KBM-7 (cell line): ENCODE measurements around the gene RNU6-7.

ENCODE experiments used
- DNase-seq: peaks from one replicate; pipeline ENCODE4 v3.0.0-alpha.2; 2015
- in situ Hi-C: fragments of 300-500 bp; cut with MboI; formaldehyde crosslinking; loops from 2 replicates; pipeline ENCODE4 v1.14.3; 2020; ENCODE audit warnings: low sequenced_read_pairs, low pct_unique_long_range_greater_than_20kb, mixed read lengths

RNU6-7 gene

GRCh38 chr14:32201816-32202490 lies at the start of gene RNU6-7:
TSS of gene RNU6-7 (plus strand) at chr14:32202045.
- peak; percentile 69 for DNase-seq
- in situ Hi-C loops: no loop called here

- DNase-seq: no peak
- in situ Hi-C loops: no loop called here
Measured at GRCh38 chr14:32166029-32166428, 35.8 kb upstream of the RNU6-7 start.

GRCh38 chr14:32166924-32167323 lies 34.9 kb upstream of the RNU6-7 start:
- DNase-seq: no peak
- in situ Hi-C loops: no loop called here

- in situ Hi-C loops: no loop called here
- DNase-seq: no peak
Measured at GRCh38 chr14:32167907-32168306, 33.9 kb upstream of the RNU6-7 start.

DNA sequence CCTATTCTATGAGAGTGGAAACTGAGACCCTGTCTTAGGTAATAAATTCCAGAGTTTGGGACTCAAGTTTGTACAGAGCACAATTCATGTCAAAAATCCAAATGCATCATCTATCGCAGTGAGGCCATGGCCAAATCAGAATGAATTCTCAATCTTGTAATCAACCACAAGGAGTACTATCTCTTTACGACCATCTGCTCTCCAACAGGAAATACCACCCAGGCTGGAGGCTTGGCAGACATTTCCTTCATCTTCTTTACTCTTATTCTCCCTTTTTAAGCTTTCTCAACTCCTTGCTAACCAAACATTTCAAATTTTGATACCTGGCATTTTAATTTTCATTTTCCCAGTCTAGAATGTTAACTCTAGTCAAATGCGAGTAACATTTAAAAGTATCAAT lies 32.7 kb upstream of the RNU6-7 start:
- DNase-seq: peak; percentile 65
- in situ Hi-C loops: no loop called here

DNA sequence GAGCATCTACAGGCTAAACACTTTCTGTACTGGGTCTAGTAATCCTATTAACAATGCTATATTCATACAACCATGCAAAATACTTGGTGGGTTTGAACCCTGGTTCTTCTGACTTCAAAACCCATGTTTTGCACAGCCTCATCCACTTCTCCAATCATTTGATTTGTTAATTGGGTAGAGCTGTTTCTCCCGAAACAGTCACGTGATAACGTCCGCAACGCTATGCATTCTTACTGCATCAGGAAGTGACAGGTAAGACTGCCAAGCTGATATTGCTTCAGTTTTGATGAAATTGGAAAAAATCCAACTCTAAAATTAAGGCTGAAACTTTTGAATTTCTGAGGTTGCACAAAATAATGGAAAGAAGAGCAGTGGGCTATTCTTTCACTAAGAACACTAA lies 30.4 kb upstream of the RNU6-7 start:
- no peak for DNase-seq
- in situ Hi-C loops: no loop called here

DNA sequence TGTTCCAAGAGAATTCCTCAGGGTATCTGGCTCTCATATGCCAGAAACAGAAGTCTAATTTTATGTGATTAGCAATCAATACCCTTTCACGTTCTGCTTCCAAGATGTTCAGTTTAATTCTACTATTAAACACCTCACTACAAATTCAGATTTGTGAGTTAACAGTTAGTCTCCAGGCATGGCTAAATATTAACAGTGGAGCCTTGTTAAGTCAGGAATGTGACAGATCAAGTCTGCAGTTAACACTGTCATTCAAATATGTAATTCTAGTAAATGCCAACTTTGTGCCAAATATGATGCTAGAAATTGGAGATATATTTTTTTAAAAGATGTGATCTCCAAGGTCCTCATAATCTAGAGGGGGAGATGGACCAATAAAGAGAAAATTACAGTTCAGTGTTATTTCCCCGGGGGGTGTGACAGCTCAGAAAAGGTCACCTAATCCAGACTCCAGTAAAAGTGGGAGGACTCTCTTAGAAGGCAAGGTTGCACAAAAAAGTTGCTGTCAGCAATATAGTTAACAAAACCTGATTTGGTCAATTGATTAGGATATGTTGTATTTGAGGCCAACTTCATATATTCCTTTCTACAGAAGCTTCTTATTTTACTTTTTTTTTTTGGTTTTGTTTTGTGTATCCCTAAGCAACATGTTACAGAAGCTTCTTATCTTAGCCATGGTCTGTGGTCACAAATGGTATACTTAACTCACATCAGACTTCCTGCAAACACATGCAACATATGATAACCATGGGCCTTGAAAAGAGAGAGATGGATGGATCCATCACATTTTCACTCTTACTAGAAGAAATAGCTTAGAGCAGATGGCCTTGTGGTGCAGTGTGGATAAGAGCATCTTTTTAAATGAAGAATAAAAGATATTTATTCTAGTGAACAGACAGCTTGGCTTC lies 18.4 kb upstream of the RNU6-7 start:
- in situ Hi-C loops: no loop called here
- no peak for DNase-seq

- no peak for DNase-seq
- in situ Hi-C loops: no loop called here
Measured at GRCh38 chr14:32185097-32185496, 16.7 kb upstream of the RNU6-7 start.

- in situ Hi-C loops: no loop called here
- DNase-seq: no peak
Measured at GRCh38 chr14:32186248-32186647, 15.6 kb upstream of the RNU6-7 start.

DNA sequence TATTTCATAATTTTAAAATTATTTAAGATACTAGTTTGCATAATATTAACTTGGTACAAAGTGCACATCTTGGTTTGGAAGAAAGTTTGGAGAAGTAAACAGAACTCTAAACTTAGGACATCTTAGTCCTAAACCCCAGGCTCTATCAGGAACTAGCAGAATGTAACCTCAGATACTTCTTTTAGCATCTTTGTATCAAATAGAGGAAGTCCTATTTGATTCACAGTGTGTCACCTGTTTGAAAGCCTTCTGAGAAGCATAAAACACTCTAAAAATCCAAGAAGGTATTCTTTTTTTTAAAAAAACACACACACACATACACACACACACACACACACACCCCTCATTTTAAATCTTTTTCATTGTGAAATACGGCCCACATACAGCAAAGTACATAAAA lies 12.0 kb upstream of the RNU6-7 start:
- no peak for DNase-seq
- in situ Hi-C loops: no loop called here

DNA sequence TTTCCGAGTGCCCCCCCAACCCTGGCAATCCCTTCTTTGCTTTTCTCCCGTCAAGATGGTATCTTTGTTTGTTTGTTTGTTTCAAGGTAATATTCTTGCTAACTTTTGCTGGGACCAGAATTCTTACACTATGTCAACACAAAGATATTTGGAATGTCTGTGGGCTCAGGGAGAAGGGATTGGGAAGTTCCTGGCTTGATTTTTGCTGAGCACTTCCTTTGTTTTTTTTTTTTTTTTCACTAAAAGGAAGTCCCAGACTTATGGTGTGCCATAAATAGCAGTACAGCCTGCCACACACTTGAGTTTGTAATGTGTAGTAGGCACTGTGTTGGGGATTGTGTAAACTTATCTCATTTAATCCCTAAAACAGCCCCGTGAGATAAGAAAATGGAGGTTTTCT lies 11.2 kb upstream of the RNU6-7 start:
- in situ Hi-C loops: no loop called here
- DNase-seq: no peak

GRCh38 chr14:32192712-32193373 lies 9.0 kb upstream of the RNU6-7 start:
- no peak for DNase-seq
- in situ Hi-C loops: no loop called here

DNA sequence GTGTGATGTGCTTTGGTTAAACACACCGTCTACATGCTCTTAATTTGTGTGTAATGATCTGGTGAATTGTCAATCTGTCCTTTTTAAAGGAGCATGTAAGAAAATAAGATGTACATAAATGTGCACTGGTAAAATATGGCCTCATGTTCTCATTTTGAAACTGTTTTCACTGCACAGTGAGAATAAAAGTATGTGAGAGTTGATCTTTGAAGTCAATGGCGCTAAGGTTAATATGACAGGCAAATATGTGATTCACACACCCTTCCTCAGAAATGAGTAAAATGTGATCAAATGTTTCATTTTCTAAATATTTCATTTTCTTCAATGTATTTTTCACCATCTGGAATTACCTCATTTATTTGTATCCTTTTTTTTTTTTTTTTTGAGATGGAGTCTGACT lies 8.3 kb upstream of the RNU6-7 start:
- no peak for DNase-seq
- in situ Hi-C loops: no loop called here

DNA sequence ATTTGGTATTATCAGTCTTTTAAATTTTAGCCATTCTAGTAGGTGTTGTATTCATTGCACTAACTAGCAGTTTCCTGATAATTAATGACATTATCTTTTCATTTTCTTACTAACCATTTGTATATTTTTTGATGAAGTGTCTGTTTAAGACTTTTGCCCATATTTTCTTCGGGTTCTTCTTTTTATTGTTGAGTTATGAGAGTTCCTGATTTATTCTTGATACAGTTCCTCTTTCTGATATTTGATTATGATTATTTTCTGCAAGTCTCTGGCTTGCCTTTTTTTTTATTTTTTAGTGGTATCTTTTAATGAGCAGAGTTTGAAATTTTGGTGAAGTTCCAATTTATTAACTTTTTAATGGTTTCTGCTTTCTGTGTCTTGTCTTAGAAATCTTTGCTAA lies 6.2 kb upstream of the RNU6-7 start:
- in situ Hi-C loops: no loop called here
- DNase-seq: no peak

- DNase-seq: no peak
- in situ Hi-C loops: no loop called here
Measured at GRCh38 chr14:32197919-32198318, 3.9 kb upstream of the RNU6-7 start.

DNA sequence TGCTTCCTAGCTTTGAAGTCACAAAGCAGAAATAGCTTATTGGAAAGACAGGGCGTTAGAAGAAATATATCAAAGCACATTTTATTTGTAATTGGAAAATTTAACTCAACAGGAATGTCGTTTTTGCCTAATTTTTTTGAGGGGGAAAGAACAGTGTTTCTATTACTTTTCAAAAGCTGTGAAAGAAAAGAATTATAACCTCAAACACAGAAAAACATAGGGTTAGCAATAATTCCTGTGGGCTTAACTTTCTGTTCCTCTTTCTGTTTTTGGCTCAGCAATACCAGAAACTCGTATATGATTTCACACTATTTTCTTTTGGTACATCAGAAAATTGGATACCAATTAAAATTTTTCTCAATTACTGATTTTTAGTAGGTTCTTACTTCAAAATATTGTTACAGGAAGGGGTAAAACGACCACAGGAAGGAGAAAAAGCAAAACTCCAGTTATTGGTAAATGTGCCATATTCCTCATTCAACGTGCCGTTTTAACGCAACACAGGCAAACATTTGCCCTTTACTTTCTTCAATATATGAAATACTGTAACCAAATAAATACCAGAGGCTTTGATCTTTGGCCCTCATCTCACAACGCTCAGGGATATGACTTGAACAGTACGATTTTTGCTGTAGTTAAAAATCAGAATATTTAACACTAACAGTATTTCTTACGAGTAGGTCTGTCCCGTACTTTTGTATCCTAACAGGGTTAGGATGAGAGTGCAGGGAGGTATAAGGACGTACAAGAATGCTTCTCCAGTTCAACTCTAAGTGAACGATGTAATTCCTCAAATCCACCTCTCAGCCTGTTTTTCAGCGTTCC lies 1.3 kb upstream of the RNU6-7 start:
- in situ Hi-C loops: no loop called here
- DNase-seq: no peak

DNA sequence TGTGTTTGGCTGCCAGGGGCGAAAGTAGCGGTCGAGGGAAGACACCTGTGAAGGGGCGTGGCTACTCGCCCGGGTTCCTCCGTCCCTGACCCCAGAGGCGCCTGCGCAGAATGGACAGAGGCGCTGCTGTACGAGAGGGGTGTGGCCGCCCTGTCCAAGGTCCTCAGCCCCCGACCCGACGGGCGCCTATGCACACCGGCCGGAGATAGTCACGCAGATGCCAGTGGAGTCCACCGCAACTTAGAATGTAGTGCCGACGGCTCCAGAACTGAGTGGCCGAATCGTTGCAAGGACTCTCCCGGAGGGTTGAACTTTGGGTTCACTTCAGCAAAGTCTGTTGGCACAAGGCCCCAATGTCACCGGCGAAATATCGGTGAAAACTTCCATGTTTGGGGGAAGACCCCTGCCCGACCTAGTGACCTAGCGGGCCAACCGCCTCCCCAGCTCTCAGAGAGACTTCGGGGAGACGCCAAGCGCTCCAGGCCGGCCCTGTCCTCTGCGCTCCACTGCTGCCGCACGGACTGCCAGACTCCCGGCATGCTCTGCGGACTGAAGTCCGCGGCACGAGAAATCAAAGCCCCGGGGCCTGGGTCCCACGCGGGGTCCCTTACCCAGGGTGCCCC lies 541 bp upstream of the RNU6-7 start:
- peak; percentile 88 for DNase-seq
- in situ Hi-C loops: no loop called here

DNA sequence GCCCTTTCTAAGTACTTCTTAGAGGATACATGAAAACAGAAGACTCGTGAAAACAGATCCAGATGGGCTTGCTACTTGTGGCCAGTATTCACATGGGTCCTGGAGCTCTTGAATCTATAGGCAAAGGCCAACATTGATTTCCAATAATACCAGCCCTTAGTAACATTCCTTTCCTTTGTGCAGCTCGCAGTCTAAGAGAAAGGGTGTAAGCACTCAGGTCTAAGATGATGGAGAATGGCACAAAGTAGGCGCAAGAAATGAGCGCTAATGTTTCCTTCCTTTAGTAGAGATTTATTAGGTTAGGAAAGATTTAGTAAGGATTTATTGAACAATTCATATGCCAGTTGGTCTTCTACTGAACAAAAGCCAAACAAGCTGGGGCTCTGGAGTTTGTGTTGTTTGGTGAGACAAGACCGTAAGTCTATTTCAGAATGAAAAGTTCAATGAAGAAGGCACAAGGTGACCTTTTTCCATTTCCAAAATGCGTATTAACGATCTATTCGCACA lies 699 bp downstream of the RNU6-7 start:
- no peak for DNase-seq
- in situ Hi-C loops: no loop called here
